NT2/D1 (cell line): ENCODE measurements around the gene TUG1.

Experiments used
- DNase-seq: peaks from one replicate; pipeline ENCODE4 v3.0.0-alpha.2; 2011; ENCODE audit warnings: low read depth, low spot score
- H3K27me3 ChIP-seq: 2 replicates; pipeline ENCODE4 v1.6.0; 2011; ENCODE audit warnings: mild to moderate bottlenecking; ENCODE audit not compliant: insufficient read length, insufficient read depth
- H3K36me3 ChIP-seq: 2 replicates; pipeline ENCODE4 v1.6.1; 2011; ENCODE audit warnings: mild to moderate bottlenecking, low read length, mixed read lengths; ENCODE audit not compliant: insufficient read depth, insufficient read length
- H3K4me1 ChIP-seq: 2 replicates; pipeline ENCODE4 v1.5.1; 2011; ENCODE audit not compliant: insufficient read depth, insufficient read length
- H3K4me3 ChIP-seq: 2 replicates; pipeline ENCODE4 v1.5.1; 2011; ENCODE audit warnings: low read depth; ENCODE audit not compliant: insufficient read length
- H3K9ac ChIP-seq: 2 replicates; pipeline ENCODE4 v1.6.0; 2011; ENCODE audit warnings: low read depth; ENCODE audit not compliant: insufficient read length
- H3K9me3 ChIP-seq: 2 replicates; pipeline ENCODE4 v1.5.1; 2011; ENCODE audit warnings: mild to moderate bottlenecking, low read length; ENCODE audit not compliant: insufficient read depth
- SUZ12 ChIP-seq: IDR thresholded peaks from 2 replicates; pipeline ENCODE4 v1.6.1; 2011; ENCODE audit not compliant: insufficient read length, insufficient read depth; ENCODE audit errors: extremely low read depth
- YY1 ChIP-seq: IDR thresholded peaks from 2 replicates; pipeline ENCODE4 v1.6.1; 2011; ENCODE audit not compliant: insufficient read length, insufficient read depth
- ZNF274 ChIP-seq: IDR thresholded peaks from 2 replicates; pipeline ENCODE4 v1.6.1; 2011; ENCODE audit warnings: mild to moderate bottlenecking, low read depth, low read length

TUG1 gene

GRCh38 chr22:30998329-30998728, 29.3 kb downstream of the TUG1 start:
- DNase-seq, result no peak
- TF ChIP-seq YY1, result no peak
- TF ChIP-seq ZNF274, result no peak
- TF ChIP-seq SUZ12, result no peak

GRCh38 chr22:31001124-31001770, 32.2 kb downstream of the TUG1 start:
- Histone ChIP-seq H3K4me3 (no peak overlapping the region), H3K9me3 (no peaks in the 10 kb centered on the region; the same call in 1 of the 2 replicates), H3K4me1 (no peaks in the 10 kb centered on the region), H3K27me3 (no peaks in the 10 kb centered on the region), H3K9ac (no peak overlapping the region), H3K36me3 (no peaks in the 10 kb centered on the region)
- DNase-seq, result no peak
- TF ChIP-seq SUZ12, result no peak
- TF ChIP-seq ZNF274, result no peak
- TF ChIP-seq YY1, result no peak

More at GRCh38 chr22:30998329-30998728, 29.3 kb downstream of the TUG1 start:
- Histone ChIP-seq H3K36me3 (no peaks in the 10 kb centered on the region), H3K4me1 (no peaks in the 10 kb centered on the region), H3K27me3 (no peaks in the 10 kb centered on the region), H3K4me3 (no peak overlapping the region), H3K9ac (no peak overlapping the region), H3K9me3 (no peaks in the 10 kb centered on the region; the same call in 1 of the 2 replicates)

GRCh38 chr22:31005535-31005934, 36.5 kb downstream of the TUG1 start:
- no peak for DNase-seq
- no peak overlapping the region for H3K9ac ChIP-seq
- no peaks in the 10 kb centered on the region for H3K27me3 ChIP-seq

GRCh38 chr22:31019191-31019930, 50.3 kb downstream of the TUG1 start:
- TF ChIP-seq ZNF274 (no peak), SUZ12 (no peak), YY1 (no peak)
- Histone ChIP-seq H3K36me3 (no peaks in the 10 kb centered on the region), H3K4me3 (no peak overlapping the region), H3K9me3 (peaks cover 13% of the 10 kb centered on the region), H3K9ac (no peak overlapping the region), H3K27me3 (no peaks in the 10 kb centered on the region), H3K4me1 (no peaks in the 10 kb centered on the region)
- DNase-seq, result no peak

More at GRCh38 chr22:31005535-31005934, 36.5 kb downstream of the TUG1 start:
- H3K9me3 ChIP-seq, result no peaks in the 10 kb centered on the region; the same call in 1 of the 2 replicates
- no peaks in the 10 kb centered on the region for H3K36me3 ChIP-seq
- H3K4me3 ChIP-seq, result no peak overlapping the region
- TF ChIP-seq SUZ12 (no peak), YY1 (no peak), ZNF274 (no peak)
- no peaks in the 10 kb centered on the region for H3K4me1 ChIP-seq

GRCh38 chr22:31020334-31020733, 51.3 kb downstream of the TUG1 start:
- peaks cover 13% of the 10 kb centered on the region for H3K9me3 ChIP-seq
- peak; percentile 64 for DNase-seq
- H3K27me3 ChIP-seq, result no peaks in the 10 kb centered on the region
- no peaks in the 10 kb centered on the region for H3K36me3 ChIP-seq
- no peaks in the 10 kb centered on the region for H3K4me1 ChIP-seq
- H3K9ac ChIP-seq, result no peak overlapping the region
- TF ChIP-seq YY1 (no peak), SUZ12 (no peak), ZNF274 (no peak)
- no peak overlapping the region for H3K4me3 ChIP-seq

GRCh38 chr22:31022516-31022915, 53.5 kb downstream of the TUG1 start:
- TF ChIP-seq ZNF274, result no peak
- TF ChIP-seq YY1, result no peak
- TF ChIP-seq SUZ12, result no peak
- H3K9me3 ChIP-seq, result peaks cover 3% of the 10 kb centered on the region
- DNase-seq, result no peak
- no peak overlapping the region for H3K4me3 ChIP-seq
- H3K36me3 ChIP-seq, result no peaks in the 10 kb centered on the region
- no peaks in the 10 kb centered on the region for H3K4me1 ChIP-seq
- no peak overlapping the region for H3K9ac ChIP-seq
- H3K27me3 ChIP-seq, result no peaks in the 10 kb centered on the region
